Fibroblast of villous mesenchyme (primary cell): Measurements from ENCODE around the gene GM2A. TPM values are rescaled to one million over a fixed set of nuclear protein-coding genes. Genes with fewer than 3 reads are reported as not detected.

Experiments
- DNase-seq: peaks from one replicate; pipeline ENCODE4 v3.0.0-alpha.2; 2010; ENCODE audit warnings: low read depth
- H3K4me3 ChIP-seq: 2 replicates; pipeline ENCODE4 v1.5.1; 2011; ENCODE audit warnings: low read depth, mild to moderate bottlenecking, low read length
- total RNA-seq: library from RNA; depleted of rRNA; stranded (reverse); fragments of >200 nt; gene quantifications from 2 replicates; pipeline ENCODE4 v1.2.3, GENCODE V29; 2012
- TF ChIP-seq, protein P1 (sequence below): IDR thresholded peaks from 2 replicates; pipeline ENCODE4 v1.5.1; 2012; ENCODE audit warnings: low read depth, mild to moderate bottlenecking, low read length; ENCODE audit not compliant: insufficient read depth

GM2A gene
- total RNA-seq, 1 donor = 28.1 TPM

DNA sequence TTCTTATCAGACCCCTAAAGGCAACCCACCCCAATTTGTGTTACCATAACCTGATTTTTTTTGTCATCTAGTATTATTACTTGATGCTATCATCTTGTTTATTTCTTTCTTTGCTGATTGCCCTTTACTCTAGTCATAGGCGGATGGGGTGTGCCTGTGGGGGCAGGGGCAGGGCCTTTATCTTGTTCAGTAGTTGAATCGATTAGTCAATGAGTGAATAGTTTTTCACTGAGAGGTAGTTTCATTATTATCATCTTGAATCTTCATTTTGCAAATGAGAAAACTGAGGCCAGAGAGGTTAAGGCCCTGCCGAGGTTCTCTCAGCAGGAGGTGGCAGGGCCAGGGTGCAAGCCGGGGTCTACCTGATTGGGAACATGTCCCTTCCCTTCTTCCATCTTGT lies 9.4 kb upstream of the GM2A start:
- TF ChIP-seq, protein P1, sequence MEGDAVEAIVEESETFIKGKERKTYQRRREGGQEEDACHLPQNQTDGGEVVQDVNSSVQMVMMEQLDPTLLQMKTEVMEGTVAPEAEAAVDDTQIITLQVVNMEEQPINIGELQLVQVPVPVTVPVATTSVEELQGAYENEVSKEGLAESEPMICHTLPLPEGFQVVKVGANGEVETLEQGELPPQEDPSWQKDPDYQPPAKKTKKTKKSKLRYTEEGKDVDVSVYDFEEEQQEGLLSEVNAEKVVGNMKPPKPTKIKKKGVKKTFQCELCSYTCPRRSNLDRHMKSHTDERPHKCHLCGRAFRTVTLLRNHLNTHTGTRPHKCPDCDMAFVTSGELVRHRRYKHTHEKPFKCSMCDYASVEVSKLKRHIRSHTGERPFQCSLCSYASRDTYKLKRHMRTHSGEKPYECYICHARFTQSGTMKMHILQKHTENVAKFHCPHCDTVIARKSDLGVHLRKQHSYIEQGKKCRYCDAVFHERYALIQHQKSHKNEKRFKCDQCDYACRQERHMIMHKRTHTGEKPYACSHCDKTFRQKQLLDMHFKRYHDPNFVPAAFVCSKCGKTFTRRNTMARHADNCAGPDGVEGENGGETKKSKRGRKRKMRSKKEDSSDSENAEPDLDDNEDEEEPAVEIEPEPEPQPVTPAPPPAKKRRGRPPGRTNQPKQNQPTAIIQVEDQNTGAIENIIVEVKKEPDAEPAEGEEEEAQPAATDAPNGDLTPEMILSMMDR = no peak
- DNase-seq = no peak

DNA sequence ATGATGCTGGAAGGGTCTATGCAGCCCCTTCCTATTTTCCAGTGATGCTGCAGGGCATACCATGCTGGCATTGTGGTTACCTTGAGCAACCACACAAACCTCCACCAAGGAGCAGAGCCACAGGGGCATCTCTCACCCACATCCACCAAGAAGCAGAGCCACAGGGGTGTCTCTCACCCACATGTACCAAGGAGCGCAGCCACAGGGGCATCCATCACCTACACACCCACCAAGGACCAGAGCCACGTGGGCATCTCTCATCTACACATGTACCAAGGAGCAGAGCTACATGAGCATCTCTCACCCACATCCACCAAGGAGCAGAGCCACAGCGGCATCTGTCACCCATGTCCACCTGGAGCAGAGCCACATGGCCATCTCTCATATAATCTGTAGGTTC lies 8.8 kb upstream of the GM2A start:
- H3K4me3 ChIP-seq = no peak overlapping the region
- TF ChIP-seq, protein P1 = no peak
- DNase-seq = no peak

More for the DNA sequence above, 9.4 kb upstream of the GM2A start:
- H3K4me3 ChIP-seq = no peak overlapping the region

DNA sequence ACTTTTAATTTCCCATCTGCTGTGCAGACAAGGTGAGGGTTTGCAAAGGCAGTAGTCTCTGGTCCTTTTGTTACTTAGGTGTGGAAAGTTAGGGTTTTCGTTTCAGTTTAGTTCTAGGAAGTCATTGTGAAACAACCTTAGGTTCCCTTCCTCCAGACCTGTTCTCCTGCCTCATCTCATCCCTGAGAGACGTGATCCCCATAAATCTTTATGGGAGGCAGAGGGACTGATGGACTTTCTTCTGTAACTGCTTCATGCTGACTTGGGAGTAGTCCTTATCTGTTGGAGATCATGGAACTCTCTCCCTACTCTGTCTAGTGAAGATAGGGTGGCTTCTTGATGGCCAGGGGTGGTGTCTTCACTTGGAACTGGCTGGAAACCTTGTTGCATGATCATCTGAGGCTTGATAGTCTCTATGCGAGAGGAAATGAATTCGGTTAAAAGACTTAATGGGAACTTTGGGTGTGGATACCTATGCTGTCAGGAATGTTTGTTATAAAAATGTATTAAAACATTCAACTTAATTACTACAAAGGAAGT lies 7.2 kb upstream of the GM2A start:
- TF ChIP-seq, protein P1 = no peak
- DNase-seq = no peak
- no peak overlapping the region for H3K4me3 ChIP-seq

DNA sequence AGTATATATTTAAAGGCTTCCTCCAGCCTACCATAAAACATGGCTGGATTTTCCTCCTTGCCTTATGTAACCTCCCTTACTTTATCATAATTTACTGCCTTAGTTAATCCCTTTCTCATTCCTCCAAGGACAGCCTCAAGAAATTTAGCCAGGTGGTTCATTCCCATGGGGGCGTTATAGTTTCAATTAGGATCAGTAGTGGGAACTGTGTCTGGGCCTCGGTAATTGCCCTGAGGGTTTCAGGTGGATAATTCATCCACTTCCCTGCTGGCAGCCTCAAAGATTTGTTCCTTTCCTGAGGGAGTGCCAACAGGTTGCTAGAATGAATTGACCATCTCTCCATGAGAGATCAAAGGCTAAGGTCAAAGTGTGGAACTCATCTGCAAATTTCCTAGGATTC lies 4.3 kb upstream of the GM2A start:
- TF ChIP-seq, protein P1 = no peak
- H3K4me3 ChIP-seq = no peak overlapping the region
- DNase-seq = no peak

DNA sequence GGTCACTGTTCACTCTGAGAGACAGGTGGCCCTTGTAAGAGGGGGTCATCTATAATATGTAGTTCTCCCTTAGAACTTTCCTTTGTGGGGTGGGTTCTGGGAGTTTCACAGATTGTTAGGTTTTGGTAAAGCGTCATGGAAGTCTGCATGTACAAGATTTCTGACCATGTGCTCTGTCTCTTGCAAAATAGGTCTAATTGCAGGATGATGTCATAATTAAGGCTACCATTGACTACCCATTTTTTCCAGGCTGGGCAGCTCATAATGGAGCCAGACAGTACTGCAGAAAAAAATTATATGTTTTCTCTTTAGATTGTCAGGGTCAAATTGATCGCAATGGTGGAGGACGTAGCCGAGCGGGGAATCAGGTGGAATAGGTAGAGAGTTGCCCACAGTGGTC lies 3.7 kb upstream of the GM2A start:
- no peak overlapping the region for H3K4me3 ChIP-seq
- TF ChIP-seq, protein P1 = no peak
- no peak for DNase-seq

DNA sequence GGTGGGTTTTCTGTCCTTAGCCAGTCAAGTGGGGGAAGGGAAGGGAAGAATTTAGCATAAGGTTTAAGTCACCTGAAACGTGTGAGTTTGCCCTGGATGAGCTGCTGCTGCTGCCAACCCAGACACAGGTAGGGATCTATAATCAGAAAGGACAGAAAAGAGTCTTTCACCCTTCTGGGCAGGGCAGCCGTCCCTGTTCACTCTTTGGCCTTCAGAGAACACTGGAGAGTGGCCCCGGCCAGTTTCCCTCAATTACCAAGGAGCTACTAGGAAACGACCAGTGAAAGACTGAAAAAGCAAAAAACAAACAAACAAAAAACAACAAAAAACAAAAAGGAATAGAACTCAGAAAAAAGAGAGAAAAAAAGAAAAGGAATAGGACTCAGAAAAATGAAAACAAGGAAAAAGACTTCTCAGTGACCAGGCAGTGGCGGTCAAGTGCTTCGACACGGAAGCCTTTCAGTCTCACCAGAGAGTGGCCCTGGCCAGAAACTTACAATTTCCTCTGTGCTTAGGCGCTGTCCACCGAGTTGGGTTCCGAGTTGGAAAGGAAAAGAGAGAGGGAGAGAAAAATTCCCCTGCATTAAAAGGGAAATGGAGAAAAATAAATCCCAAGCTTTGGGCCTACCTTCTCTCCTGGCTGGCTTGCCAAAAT lies 2.5 kb upstream of the GM2A start:
- no peak overlapping the region for H3K4me3 ChIP-seq
- TF ChIP-seq, protein P1 = no peak
- DNase-seq = no peak
